AG04449 (cell line): ENCODE measurements around the gene PRELID3B.

Experiments
- CTCF ChIA-PET: fragments of 350-600 bp; formaldehyde crosslinking; extraction: SDS; loops from one replicate; lab custom pipeline; 2021; ENCODE audit warnings: antibody characterized with exemption; lab: Yijun Ruan, JAX
- POLR2A ChIA-PET: fragments of 400-600, 350-600 bp; formaldehyde crosslinking; extraction: SDS; loops from one replicate; lab custom pipeline; 2020; ENCODE audit warnings: antibody characterized with exemption, inconsistent platforms; lab: Yijun Ruan, JAX
- DNase-seq: peaks from one replicate; pipeline ENCODE4 v3.0.0-alpha.2; 2010; ENCODE audit warnings: low read depth, low spot score
- H3K4me3 ChIP-seq: 2 replicates; pipeline ENCODE4 v1.5.1; 2011; ENCODE audit warnings: low read depth, mild to moderate bottlenecking, control low read depth, low read length
- TF ChIP-seq, protein P1 (sequence below): IDR thresholded peaks from one replicate; pipeline ENCODE4 v1.5.1; 2011; ENCODE audit warnings: mild to moderate bottlenecking, moderate library complexity, low read length, control low read depth, inconsistent platforms; ENCODE audit not compliant: insufficient read depth; ENCODE audit errors: missing control alignments

The PRELID3B gene

DNA sequence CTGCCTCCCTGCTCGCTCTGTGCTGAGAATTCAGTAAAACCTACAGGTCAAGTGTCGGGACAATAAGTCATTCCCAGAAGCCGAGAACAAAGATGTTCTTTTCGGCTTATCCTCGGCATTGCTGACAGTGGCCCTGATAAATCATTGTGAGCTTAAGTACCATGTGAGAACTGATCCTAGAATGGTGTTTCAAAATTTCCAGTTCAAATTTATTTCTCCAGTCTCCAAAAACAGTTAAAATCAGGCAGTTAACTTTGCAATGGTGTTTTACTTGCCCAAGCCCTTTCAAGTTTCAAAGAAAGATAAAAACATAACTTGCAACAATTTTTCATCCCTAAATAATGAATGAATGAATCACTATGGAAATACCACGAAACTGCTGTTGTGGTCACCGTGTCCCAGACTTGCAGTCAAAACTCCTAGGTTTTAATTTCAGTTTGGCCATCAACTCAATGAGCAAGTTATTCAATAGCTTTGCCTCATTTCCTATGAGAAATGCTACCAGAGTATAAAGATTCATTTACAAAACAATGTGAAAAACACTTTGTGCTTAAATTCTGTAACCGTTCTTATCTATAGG is 14.8 kb downstream of the PRELID3B start:
- TF ChIP-seq, protein P1, sequence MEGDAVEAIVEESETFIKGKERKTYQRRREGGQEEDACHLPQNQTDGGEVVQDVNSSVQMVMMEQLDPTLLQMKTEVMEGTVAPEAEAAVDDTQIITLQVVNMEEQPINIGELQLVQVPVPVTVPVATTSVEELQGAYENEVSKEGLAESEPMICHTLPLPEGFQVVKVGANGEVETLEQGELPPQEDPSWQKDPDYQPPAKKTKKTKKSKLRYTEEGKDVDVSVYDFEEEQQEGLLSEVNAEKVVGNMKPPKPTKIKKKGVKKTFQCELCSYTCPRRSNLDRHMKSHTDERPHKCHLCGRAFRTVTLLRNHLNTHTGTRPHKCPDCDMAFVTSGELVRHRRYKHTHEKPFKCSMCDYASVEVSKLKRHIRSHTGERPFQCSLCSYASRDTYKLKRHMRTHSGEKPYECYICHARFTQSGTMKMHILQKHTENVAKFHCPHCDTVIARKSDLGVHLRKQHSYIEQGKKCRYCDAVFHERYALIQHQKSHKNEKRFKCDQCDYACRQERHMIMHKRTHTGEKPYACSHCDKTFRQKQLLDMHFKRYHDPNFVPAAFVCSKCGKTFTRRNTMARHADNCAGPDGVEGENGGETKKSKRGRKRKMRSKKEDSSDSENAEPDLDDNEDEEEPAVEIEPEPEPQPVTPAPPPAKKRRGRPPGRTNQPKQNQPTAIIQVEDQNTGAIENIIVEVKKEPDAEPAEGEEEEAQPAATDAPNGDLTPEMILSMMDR, result no peak
- ChIA-PET CTCF (interaction anchor here (1.5 to 2.3 kb wide), 3 partner anchors 12 to 160 kb away, joined by 3 to 8 read pairs (median 5); no protein-coding TSS in a partner anchor), POLR2A (interaction anchor here (1.1 kb wide), 1 partner anchor 34 kb away, joined by 3 read pairs; no protein-coding TSS in a partner anchor)
- DNase-seq, result no peak
- peak overlapping the region; percentile 7; the same call in 1 of the 2 replicates for H3K4me3 ChIP-seq

DNA sequence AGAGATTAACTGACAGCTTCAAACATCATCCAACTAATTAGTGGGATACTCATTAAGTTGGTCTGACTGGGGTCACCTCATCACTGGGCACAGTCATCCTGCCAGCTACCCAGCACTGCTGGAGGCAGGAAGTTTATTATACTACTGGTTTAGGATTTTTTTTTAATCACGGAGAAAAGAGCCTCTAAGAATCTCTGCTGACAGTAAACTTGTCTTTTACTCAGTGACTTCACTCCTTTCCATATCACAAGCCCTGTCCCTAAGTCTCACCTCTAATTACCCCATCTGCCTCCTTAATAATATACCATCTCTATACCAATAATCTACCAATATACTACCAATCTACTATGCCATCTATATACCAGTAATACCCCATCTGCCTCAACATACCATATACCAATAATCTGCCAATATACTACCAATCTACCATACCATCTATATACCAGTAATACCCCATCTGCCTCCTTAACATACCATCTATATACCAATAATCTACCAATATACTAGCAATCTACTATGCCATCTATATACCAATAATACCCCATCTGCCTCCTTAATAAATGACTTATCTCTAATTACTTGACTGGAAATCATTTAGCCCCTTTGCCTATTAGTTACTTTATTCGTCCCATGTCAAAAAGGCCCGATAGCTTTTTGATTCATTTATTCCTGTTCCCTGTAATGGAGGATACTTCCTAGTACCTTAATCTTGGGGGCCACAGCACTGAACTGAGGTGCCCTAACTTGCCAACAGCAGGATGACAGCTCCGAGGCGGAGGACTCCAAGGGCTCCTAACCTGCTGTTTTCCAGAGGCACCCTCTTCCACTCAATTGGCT is 15.5 kb downstream of the PRELID3B start:
- ChIA-PET CTCF (interaction anchor here (1.5 to 2.3 kb wide), 3 partner anchors 11 to 159 kb away, joined by 3 to 8 read pairs (median 5); no protein-coding TSS in a partner anchor), POLR2A (no interaction called here)
- DNase-seq, result no peak
- TF ChIP-seq, protein P1, result no peak
- H3K4me3 ChIP-seq, result peak overlapping the region; percentile 7; the same call in 1 of the 2 replicates

DNA sequence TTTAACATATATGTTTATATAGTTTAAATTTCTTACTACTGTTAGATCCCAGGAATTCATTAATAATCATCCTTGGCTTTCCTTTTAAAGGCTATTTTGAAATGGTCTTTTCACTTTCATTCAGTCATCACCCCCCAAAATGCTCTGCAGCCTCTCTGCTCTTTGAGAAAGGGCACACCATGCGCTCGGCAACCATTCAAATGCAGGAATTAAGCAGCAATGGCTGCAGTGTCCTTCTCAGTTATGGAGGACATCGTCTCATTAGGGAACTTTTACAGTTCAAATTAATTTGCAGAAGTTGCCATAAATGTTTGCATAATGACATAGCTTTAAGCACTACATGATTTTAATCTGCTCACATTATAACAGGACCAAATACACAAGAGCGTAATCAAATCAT is 17.1 kb downstream of the PRELID3B start:
- no peak overlapping the region for H3K4me3 ChIP-seq
- CTCF ChIA-PET, result no interaction called here
- POLR2A ChIA-PET, result no interaction called here
- TF ChIP-seq, protein P1, result no peak
- no peak for DNase-seq

DNA sequence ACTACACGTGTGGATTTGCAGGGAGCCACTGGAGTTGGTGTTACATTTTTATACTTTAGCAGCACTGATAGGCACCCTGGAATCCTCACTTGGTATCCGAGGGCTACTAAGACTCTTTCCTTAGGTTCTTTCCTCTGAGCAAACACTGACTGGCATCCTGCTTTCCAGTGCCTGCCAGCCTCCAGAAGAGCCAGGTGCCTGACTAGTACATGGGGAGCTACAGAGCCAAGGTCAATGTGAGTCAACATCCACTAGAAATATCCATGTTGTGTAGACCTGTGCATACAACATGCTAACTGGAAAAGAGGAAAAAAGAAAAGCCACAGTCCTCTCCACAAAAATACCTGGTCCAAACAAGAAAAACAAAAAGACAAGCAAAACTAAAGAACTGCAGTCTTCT is 17.5 kb downstream of the PRELID3B start:
- CTCF ChIA-PET, result no interaction called here
- TF ChIP-seq, protein P1, result no peak
- no peak for DNase-seq
- no peak overlapping the region for H3K4me3 ChIP-seq
- POLR2A ChIA-PET, result no interaction called here

DNA sequence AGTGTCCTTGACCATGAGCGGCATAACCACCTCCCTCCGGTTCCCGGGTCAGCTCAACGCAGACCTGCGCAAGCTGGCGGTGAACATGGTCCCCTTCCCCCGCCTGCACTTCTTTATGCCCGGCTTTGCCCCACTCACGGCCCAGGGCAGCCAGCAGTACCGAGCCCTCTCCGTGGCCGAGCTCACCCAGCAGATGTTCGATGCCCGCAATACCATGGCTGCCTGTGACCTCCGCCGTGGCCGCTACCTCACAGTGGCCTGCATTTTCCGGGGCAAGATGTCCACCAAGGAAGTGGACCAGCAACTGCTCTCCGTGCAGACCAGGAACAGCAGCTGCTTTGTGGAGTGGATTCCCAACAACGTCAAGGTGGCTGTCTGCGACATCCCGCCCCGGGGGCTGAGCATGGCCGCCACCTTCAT is 18.5 kb downstream of the PRELID3B start:
- DNase-seq, result no peak
- no peak overlapping the region for H3K4me3 ChIP-seq
- ChIA-PET CTCF (no interaction called here), POLR2A (no interaction called here)
- TF ChIP-seq, protein P1, result no peak

DNA sequence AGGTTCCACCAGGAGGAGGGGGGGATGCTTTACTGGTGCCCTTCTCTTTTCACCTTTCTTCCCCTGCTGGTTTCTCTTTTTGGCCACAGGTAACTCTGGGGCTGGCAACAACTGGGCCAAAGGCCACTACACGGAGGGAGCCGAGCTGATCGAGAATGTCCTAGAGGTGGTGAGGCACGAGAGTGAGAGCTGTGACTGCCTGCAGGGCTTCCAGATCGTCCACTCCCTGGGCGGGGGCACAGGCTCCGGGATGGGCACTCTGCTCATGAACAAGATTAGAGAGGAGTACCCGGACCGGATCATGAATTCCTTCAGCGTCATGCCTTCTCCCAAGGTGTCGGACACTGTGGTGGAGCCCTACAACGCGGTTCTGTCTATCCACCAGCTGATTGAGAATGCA is 19.0 kb downstream of the PRELID3B start:
- POLR2A ChIA-PET, result no interaction called here
- CTCF ChIA-PET, result no interaction called here
- no peak for DNase-seq
- H3K4me3 ChIP-seq, result no peak overlapping the region
- TF ChIP-seq, protein P1, result no peak
